T follicular helper cell (primary cell): ENCODE results near the gene TRERF1.
"Not testable (repeated sequence)": the region's sequence is repeated elsewhere in the genome, so short reads cannot be mapped to it uniquely, and the experiment has no call there.

Source experiments
- DNase-seq: peaks from one replicate; pipeline ENCODE4 v3.0.0-alpha.2; 2020; ENCODE audit warnings: low read depth

TRERF1 gene

DNA sequence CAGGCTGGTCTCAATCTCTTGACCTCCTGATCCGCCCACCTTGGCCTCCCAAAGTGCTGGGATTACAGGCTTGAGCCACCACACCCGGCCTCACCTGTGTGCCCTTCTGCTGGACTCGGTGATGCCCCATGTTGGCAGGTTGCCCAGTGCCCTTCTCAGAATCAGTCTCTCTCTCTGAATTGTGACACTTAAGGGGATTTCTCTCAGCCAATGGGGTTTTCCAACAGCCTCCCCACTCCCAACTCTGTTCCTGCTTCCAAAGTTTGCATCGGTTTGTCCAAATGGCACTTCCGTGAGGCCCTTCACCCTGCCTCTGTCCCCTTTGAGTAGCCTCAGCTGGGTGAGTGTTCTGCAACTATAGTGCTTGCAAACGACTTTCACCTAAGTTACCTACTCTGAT, 230.9 kb downstream of the TRERF1 start:
- DNase-seq = no peak

- DNase-seq = peak; percentile 87
These were observed 234.0 kb downstream of the TRERF1 start, which contains the start of gene MRPS10 for GRCh38 chr6:42217519-42218367. Gene MRPS10 (minus strand): TSS chr6:42217861. CDS start chr6:42217849, 12 bp downstream.

DNA sequence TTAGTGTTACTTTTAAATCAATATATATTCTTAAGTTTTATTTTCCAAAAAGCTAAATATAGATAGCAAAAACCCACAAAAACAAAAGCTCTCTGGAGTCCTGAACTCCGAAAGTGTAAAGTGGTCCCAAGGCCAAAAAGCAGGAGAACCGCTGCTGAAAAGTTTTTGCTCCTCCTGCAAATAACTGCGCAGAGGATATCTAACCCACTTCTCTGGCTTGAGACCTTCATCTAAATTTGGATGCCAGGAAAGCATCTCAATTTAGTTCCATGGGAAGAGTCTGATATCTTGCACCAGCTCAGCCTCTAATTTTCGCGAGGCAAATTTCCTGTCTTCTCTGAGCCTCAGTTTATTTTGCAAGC, 234.6 kb downstream of the TRERF1 start:
- DNase-seq = no peak

DNA sequence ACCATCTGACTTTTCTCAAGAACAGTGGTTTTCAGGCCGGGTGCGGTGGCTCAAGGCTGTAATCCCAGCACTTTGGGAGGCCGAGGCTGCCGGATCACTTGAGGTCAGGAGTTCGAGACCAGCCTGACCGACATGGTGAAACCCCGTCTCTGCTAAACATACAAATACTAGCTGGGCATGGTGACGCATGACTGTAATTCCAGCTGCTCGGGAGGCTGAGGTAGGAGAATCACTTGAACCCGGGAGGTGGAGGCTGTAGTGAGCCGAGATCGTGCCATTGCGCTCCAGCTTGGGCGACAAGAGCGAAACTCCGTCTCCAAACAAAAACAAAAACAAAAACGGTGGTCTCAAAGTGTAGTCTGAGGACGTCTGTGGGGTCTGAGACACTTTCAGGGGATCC, 235.2 kb downstream of the TRERF1 start:
- DNase-seq = not testable (repeated sequence)

DNA sequence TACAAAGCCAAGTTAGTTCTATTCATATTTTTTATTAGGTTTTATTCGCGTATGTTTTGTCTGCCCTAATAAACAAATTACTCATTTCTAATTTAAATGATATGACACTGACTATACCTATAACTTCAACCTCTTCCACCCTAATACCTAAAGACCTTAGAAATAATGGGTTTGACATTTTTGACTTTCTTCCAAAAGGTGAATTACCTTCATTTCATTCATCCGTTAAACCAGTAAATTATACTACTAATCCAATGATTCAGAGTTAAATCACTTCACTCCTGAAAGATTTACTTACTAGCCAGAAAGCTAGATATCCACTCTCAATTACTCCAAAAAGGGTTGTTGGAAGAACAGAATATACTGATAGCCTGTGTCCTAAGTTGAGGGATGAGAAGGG, 239.3 kb downstream of the TRERF1 start:
- DNase-seq = no peak

DNA sequence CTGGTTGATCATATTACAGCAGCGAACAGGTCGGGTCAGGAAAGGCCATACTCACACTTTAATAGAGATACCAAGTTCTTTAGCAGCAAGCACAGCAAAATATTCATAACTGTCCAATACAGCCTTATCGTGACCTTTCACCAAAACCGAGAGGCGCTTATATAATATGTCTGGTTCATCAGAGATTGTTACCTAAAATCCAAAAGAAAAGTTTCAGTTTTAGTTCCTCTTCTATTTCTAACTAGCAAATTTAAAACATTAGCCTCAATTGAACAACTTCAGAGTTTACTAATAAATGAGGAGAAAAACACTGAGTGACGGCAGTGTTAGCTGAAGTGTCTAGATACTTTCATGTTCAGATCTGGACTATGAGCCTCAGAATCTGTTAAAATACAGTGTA, 240.0 kb downstream of the TRERF1 start:
- DNase-seq = no peak

GRCh38 chr6:42210551-42210950, 241.2 kb downstream of the TRERF1 start:
- DNase-seq = no peak

DNA sequence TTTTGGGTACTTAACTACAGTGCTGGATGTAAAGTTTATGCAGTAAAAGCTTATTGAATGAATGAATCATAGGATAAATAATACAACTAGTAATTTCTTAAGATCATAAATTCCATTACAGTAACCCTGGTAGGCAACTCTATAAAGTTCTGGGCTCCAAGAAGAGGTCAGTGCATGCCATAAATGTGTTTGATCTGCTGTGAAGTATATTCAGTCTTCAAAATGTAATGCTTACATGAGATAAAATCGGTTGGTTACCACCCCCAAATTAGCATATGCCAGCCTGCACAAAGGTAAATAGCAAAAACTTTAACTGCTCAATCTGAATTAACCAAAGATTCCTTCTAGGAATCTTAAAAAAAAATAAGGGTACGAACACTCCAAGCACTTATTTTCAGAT, 244.2 kb downstream of the TRERF1 start:
- not testable (repeated sequence) for DNase-seq

GRCh38 chr6:42204768-42205282, 246.9 kb downstream of the TRERF1 start:
- no peak for DNase-seq

DNA sequence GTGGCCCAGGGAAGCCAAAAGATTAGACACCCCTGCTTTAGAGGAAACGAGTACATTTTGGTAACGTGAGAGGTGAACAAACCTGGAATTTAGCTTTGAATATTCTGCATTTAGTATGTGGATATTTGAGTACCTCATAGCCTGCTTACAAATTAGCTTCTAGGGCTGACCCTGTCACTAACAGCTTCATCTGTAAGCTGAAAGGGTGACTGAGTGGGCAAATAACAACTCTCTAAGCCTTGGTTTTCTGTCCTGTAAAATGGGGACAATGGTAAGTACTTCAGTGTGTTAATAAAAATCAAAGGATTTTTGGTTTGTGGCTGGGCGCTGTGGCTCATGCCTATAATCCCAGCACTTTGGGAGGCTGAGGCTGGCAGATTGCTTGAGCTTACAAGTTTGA, 248.5 kb downstream of the TRERF1 start:
- DNase-seq = no peak

GRCh38 chr6:42202131-42202915, 249.4 kb downstream of the TRERF1 start:
- not testable (repeated sequence) for DNase-seq

DNA sequence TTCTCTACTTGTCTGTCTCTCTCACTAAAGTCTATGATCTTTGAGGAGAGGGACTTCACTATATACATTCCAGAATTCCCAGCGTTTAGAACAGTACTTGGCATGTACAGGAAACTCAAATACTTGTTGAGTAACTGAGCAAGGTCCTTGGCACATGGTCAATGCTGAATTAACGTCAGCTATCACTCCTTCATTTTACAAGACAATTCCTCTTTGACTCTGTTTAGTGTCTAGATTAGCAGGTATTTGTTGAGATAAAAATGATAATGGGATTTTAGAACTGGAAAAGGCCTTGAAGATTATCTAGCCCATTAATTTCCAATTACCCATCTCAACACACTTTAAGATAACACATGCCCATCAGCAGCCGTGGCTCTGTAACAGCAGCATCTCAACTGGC, 250.3 kb downstream of the TRERF1 start:
- DNase-seq = no peak

DNA sequence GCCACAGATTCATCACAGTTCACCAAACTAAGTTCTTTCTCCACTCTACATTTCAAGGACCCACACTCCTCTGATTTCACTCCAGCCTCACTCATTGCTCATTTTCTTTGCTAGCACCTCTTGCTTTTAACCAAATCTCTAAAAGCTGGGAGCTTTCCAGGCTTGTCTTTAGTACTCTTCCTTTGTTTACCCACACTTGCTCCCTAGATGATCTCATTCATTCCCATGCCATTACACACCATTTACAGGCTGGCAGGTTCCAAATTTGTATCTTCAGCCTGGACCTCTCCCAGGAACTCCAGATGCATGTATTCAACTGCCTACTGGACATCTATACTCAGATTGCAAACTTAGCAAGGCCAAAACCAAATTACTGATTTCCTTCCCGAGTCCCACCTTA, 251.7 kb downstream of the TRERF1 start:
- DNase-seq = no peak

GRCh38 chr6:42199106-42199981, 252.4 kb downstream of the TRERF1 start:
- no peak for DNase-seq

- DNase-seq = no peak
These were observed 254.0 kb downstream of the TRERF1 start for GRCh38 chr6:42197555-42198362.

GRCh38 chr6:42195415-42195814, 256.3 kb downstream of the TRERF1 start:
- no peak for DNase-seq

GRCh38 chr6:42194056-42194455, 257.7 kb downstream of the TRERF1 start:
- DNase-seq = no peak

DNA sequence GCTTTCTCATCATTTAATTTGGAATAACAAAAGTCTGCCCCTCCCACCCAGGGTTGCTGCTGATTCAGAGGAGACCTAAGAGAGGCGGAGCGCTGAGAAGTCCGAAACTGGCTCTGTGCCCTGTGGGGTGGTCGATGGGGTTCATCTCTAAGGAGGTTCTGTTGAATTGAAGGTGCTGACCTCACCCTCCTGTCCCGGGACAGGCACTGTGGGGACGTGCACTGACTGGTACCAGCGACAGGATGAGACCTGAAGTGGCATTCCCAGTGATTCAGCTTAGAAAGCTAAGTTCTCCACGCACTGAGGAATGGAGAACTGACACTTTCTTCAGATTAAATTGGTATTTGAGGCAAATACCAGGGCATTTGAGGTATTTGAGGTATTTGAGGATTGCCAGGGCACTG, 258.2 kb downstream of the TRERF1 start:
- DNase-seq = no peak

GRCh38 chr6:42192385-42192784, 259.3 kb downstream of the TRERF1 start:
- DNase-seq = not testable (repeated sequence)

- no peak for DNase-seq
These were observed 261.1 kb downstream of the TRERF1 start for GRCh38 chr6:42190554-42191183.

GRCh38 chr6:42188406-42188805, 263.3 kb downstream of the TRERF1 start:
- DNase-seq = no peak
